ENCODE data around the gene PIP5K1C. TPM values are rescaled to one million over a fixed set of nuclear protein-coding genes. Genes with fewer than 3 reads are reported as not detected.
"Not testable (repeated sequence)": the region's sequence is repeated elsewhere in the genome, so short reads cannot be mapped to it uniquely, and the experiment has no call there.

Gene PIP5K1C
- total RNA-seq, 3 donors from 2014 or later (not counting 1 experiment from before 2014, with no cell fraction given) = 35.0 to 49.2 (median 36.8) TPM

GRCh38 chr19:3667037-3667638, 33.1 kb downstream of the PIP5K1C start:
- Histone ChIP-seq H3K27ac (ENCODE audit: low read length) (no peak overlapping the region), H3K4me3 (ENCODE audit: low read length) (no peak overlapping the region), H3K36me3 (ENCODE audit: control insufficient read depth, insufficient read depth, low read length) (peaks cover 5% of the 10 kb centered on the region), H3K4me1 (ENCODE audit: control insufficient read depth, insufficient read depth, low read length) (peaks cover 36% of the 10 kb centered on the region), H3K9me3 (ENCODE audit: control insufficient read depth, insufficient read depth, low read length) (no peaks in the 10 kb centered on the region), H3K27me3 (ENCODE audit: control insufficient read depth, insufficient read depth, low read length) (no peaks in the 10 kb centered on the region)
- Mint-ChIP-seq H3K4me1 (peaks cover 21 to 39% of the 10 kb centered on the region in 2 donors), H3K27me3 (ENCODE audit: low read depth in 2 of 2) (no peaks in the 10 kb centered on the region), H3K4me3 (no peak overlapping the region), H3K36me3 (no peaks in the 10 kb centered on the region), H3K27ac (peak overlapping the region in 1 of 2 donors; percentile 72), H3K9me3 (no peaks in the 10 kb centered on the region)
- intact Hi-C loops (cut with micrococcal nuclease) = loop anchor here (10.0 kb wide), 1 partner anchor 538 kb away; no protein-coding TSS in a partner anchor
- WGBS (ENCODE audit: insufficient coverage) = 87% methylated on average over 18 of the region's 18 CpGs
- no peak for DNase-seq
- no peak for TF ChIP-seq CTCF (IDR thresholded peaks at IDR 0.05)
- ATAC-seq = no peak

GRCh38 chr19:3666545-3666856, 33.8 kb downstream of the PIP5K1C start:
- not testable (repeated sequence) for H3K4me3 ChIP-seq (ENCODE audit: low read length); ATAC-seq; H3K27me3 ChIP-seq (ENCODE audit: control insufficient read depth, insufficient read depth, low read length); H3K27ac ChIP-seq (ENCODE audit: low read length); H3K36me3 Mint-ChIP-seq; H3K27me3 Mint-ChIP-seq (ENCODE audit: low read depth in 2 of 2); DNase-seq; H3K9me3 ChIP-seq (ENCODE audit: control insufficient read depth, insufficient read depth, low read length); H3K36me3 ChIP-seq (ENCODE audit: control insufficient read depth, insufficient read depth, low read length); H3K4me3 Mint-ChIP-seq; H3K9me3 Mint-ChIP-seq
- H3K4me1 ChIP-seq (ENCODE audit: control insufficient read depth, insufficient read depth, low read length) = peaks cover 30% of the 10 kb centered on the region
- Mint-ChIP-seq H3K4me1 (peaks cover 14 to 34% of the 10 kb centered on the region in 2 donors), H3K27ac (peak overlapping the region in 1 of 2 donors; percentile 27)
- intact Hi-C loops (cut with micrococcal nuclease) = loop anchor here (1.0 to 10.0 kb wide), 3 partner anchors 34 to 538 kb away; partner anchors contain the start of gene PIP5K1C
- 96% methylated on average over 14 of the region's 14 CpGs for WGBS (ENCODE audit: insufficient coverage)

GRCh38 chr19:3665681-3666544, 34.4 kb downstream of the PIP5K1C start:
- Histone ChIP-seq H3K9me3 (ENCODE audit: control insufficient read depth, insufficient read depth, low read length) (no peaks in the 10 kb centered on the region), H3K4me1 (ENCODE audit: control insufficient read depth, insufficient read depth, low read length) (peaks cover 24% of the 10 kb centered on the region), H3K36me3 (ENCODE audit: control insufficient read depth, insufficient read depth, low read length) (peaks cover 8% of the 10 kb centered on the region), H3K4me3 (ENCODE audit: low read length) (no peak overlapping the region), H3K27ac (ENCODE audit: low read length) (no peak overlapping the region), H3K27me3 (ENCODE audit: control insufficient read depth, insufficient read depth, low read length) (no peaks in the 10 kb centered on the region)
- ATAC-seq = peak; percentile 87 to 90 (median 88)
- intact Hi-C loops (cut with micrococcal nuclease) = loop anchor here (1.0 to 10.0 kb wide), 3 partner anchors 34 to 539 kb away; partner anchors contain the start of gene PIP5K1C
- no peaks in the 10 kb centered on the region for H3K36me3 Mint-ChIP-seq
- no peaks in the 10 kb centered on the region for H3K9me3 Mint-ChIP-seq
- H3K27me3 Mint-ChIP-seq (ENCODE audit: low read depth in 2 of 2) = no peaks in the 10 kb centered on the region
- peak overlapping the region in 1 of 2 donors; percentile 27 for H3K27ac Mint-ChIP-seq
- H3K4me3 Mint-ChIP-seq = no peak overlapping the region
- peak; percentile 90 for TF ChIP-seq CTCF (IDR thresholded peaks at IDR 0.05)
- H3K4me1 Mint-ChIP-seq = peaks cover 10 to 28% of the 10 kb centered on the region in 2 donors
- 50% methylated on average over 40 of the region's 40 CpGs for WGBS (ENCODE audit: insufficient coverage)
- peak; percentile 83 to 84 for DNase-seq
